Hepatocyte (in vitro differentiated cells): ENCODE measurements around the gene TAAR9.

ENCODE experiments used
- EZH2 ChIP-seq: fragments of 200-600 bp; sonication (generic); IDR thresholded peaks from 2 replicates; pipeline ENCODE4 v1.6.1; 2016; ENCODE audit warnings: antibody characterized with exemption, mild to moderate bottlenecking, borderline replicate concordance
- TF ChIP-seq, protein P1 (sequence below): fragments of 200-600 bp; sonication (generic); IDR thresholded peaks from 2 replicates; pipeline ENCODE4 v1.5.1; 2016; ENCODE audit warnings: antibody characterized with exemption, mild to moderate bottlenecking; ENCODE audit not compliant: poor library complexity

DNA sequence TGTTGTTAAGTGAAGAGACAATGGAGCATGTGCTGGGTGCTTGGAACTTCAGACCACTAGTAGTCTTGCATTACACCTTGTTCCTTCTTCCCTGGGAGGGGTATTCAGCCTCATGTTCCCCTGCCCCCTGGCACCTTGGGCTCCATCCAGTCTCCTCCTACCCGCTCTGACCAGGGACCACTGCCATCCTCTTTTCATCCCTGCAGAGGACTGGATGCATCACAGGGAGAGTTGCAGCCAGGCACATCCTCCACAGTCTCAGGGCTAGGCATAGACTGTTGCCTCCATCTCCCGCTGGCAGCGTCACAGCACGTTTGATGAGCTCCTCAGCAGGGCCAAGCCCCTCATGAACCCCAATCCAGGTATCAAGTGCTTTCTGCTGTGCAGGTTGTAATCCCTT lies 13.1 kb downstream of the TAAR9 start:
- TF ChIP-seq, protein P1, sequence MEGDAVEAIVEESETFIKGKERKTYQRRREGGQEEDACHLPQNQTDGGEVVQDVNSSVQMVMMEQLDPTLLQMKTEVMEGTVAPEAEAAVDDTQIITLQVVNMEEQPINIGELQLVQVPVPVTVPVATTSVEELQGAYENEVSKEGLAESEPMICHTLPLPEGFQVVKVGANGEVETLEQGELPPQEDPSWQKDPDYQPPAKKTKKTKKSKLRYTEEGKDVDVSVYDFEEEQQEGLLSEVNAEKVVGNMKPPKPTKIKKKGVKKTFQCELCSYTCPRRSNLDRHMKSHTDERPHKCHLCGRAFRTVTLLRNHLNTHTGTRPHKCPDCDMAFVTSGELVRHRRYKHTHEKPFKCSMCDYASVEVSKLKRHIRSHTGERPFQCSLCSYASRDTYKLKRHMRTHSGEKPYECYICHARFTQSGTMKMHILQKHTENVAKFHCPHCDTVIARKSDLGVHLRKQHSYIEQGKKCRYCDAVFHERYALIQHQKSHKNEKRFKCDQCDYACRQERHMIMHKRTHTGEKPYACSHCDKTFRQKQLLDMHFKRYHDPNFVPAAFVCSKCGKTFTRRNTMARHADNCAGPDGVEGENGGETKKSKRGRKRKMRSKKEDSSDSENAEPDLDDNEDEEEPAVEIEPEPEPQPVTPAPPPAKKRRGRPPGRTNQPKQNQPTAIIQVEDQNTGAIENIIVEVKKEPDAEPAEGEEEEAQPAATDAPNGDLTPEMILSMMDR: no peak
- TF ChIP-seq EZH2: no peak
